Neural cell (in vitro differentiated cells): ENCODE measurements around the gene PTPRT.

ENCODE experiments used
- CTCF ChIP-seq: fragments of 450-650 bp; IDR thresholded peaks from 2 replicates; pipeline ENCODE4 v1.5.1; 2014; ENCODE audit warnings: antibody characterized with exemption, mild to moderate bottlenecking, moderate library complexity; ENCODE audit not compliant: poor library complexity, severe bottlenecking
- EP300 ChIP-seq: fragments of 450-650 bp; conservative IDR thresholded peaks from 2 replicates; pipeline ENCODE4 v1.6.1; 2014; ENCODE audit warnings: antibody characterized with exemption, mild to moderate bottlenecking, moderate library complexity; ENCODE audit not compliant: poor library complexity, severe bottlenecking
- EZH2 ChIP-seq: fragments of 200-600, 300-800 bp; shearing (Covaris generic), sonication (generic); IDR thresholded peaks from 2 replicates; pipeline ENCODE4 v1.6.1; 2014; ENCODE audit warnings: antibody characterized with exemption, low read length, borderline replicate concordance, mild to moderate bottlenecking; ENCODE audit not compliant: insufficient read depth, poor library complexity, severe bottlenecking
- SMC3 ChIP-seq: fragments of 450-650 bp; conservative IDR thresholded peaks from 2 replicates; pipeline ENCODE4 v1.6.1; 2014; ENCODE audit warnings: antibody characterized with exemption, mild to moderate bottlenecking, moderate library complexity; ENCODE audit not compliant: poor library complexity

- TF ChIP-seq EZH2 (no peak), CTCF (no peak), SMC3 (no peak), EP300 (no peak)
Observed at GRCh38 chr20:43040427-43040826, 149.3 kb downstream of the PTPRT start.
